Activated T-cell treated with anti-CD3 and anti-CD28 coated beads, Interleukin-2, amount 50 U/mL, for 48 hours (primary cell): ENCODE data around the gene PDCD10.

ENCODE experiments used
- DNase-seq, 2 experiments: peaks; one replicate each; pipeline ENCODE4 v3.0.0-alpha.2; 2020

PDCD10 gene

DNA sequence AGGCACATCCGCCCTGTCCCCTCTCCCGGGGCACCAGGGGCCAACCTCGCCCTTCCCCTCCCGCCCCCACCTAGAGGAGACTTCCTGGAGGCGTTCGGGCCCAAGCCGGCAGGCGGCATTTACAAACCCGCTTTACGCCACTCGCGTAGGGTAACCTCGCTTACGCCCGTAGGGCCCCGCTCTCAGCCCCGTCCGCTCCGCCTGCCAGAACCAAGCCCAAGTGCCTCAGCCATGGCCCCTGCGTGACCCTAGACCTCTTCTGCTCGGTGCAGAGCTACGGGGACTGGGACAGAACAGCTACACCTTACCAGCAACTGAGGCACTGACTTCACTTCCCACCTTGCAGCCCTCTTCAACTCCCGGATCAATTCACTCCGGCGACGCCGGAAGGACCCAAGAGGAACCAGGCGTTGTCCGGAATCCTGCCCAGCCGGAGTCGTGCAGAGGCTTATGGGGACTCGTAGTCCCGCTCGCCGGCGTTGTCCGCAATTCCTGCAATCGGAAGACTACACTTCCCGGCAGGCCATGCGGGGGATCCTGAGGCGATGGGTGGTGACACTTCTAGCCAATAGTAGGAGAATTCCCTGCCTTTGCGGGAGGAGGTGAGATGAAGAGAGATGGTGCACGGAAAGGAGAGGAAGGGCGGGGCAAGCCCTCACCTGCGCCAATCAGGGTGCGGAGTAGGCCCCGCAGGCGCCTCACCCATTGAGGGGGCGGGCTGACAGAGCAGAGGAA lies at the start of gene PDCD10:
TSS of gene PDCD10 (minus strand) at position 395 of the 735 bp plus-strand sequence. CDS start 14,735 bp downstream, outside the sequence.
- peak; percentile 96 for DNase-seq

DNA sequence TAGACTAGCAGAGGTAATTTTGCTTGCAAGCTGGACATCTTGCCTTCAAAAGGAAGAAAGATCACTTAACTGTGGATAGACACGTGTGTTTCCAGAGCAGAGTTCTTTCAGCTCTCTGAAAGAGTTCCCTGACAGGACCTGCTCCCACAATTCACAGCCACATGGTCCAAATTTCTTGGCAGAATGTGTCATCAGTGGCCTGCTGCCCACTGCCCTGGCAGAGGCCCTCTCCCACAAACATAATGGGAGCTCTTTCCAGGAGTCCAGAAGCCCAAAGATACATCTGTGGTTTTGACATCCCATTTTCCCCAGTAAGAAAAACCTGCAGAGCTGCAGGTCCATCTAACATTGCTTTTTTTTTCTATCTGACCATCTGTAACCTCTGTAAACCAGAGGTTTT lies 49.1 kb upstream of the PDCD10 start:
- DNase-seq = no peak

DNA sequence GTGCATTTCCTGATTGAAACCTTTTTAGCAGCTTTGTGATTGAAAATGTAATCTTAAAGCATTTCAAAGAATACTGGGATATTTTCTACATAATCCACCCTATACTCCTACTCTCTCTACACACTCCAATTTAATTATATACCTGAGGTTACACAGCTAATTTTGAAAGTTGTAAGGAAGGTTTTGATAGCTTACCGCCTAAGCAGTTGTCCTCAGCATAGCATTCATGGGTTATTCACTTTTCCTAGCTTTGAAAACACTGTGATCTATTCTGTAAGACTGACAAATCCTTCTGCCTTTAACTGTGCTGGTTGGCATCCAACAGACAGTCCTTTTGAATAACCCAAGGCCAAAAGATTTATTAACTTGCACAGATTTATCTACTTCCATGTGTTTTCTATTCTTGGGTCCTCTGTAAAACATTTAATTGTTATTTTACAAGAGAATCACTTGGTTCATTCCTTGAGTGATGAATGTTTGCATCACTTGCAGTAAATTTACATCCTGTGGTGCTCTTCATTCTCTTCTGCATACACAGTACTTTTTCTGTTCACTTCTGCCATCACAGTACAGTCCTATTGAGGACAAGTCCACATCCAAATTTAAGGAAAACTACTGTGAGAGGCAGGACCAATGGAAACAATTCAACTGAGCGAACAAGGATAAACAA lies 45.7 kb upstream of the PDCD10 start:
- no peak for DNase-seq

DNA sequence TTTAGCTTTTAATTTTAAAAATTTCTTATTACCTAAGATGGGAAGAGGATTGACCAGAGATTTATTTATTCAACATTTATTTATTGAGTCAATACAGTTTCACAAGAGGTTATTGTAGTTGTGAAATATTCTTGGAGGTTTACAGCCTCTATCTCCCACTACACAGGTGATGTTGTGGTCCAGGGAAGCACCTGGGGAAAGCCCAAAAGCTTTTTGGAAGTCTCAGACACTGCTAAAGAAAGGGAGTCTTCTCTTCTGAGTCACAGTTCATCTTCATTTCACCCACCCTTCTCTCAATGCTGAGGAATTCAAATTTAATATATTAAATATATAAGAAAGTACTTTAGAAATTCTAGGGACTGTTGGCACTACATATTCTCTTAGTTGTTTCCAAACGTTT lies 42.7 kb upstream of the PDCD10 start:
- no peak for DNase-seq

DNA sequence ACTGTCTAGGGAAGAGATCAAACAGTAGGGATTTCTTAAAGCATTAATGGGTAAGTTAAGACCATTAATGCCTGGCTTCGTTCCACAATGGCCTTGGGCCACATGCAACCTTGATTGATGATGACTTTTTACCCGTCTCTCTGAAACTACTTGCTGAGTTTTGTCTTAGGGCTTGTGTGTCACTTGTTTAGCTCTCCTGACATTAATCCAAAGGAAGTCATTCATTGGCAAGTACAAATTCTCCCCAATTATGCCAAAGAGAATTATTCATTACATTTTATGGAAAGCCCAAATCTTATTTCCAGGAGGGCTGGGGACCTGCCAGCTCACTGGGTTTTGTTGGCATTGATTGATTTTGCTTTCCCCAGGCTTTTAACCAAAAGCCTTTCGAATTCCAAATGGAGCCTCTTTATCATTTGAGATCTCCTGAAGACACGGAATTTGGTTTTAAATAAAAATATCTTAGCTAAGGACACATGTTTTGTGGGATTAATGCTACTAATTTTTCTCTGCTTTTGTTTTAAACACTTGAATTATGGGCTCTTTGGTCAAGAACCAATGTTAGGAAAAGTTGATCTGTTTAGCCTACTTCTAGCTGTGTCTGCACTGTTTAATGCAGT lies 41.5 kb upstream of the PDCD10 start:
- DNase-seq = no peak

DNA sequence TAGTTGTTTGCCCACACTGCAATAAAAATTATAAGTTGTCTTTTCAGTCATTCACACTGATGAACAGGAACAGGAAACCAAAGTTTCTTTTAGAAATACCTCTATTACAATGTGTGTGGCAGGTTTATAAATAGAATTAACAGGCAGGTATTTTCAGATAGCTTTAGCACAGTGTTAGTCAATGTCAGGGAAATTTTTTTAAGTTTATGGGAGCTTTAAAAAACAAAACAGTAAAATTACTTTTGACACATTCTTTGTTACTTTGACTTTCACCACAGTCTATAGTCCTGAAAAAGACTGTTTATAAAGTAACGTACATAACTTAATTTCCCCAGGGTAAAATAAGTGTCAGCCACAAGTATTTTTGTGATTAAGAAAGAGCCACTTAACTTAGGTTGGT lies 38.9 kb upstream of the PDCD10 start:
- no peak for DNase-seq

DNA sequence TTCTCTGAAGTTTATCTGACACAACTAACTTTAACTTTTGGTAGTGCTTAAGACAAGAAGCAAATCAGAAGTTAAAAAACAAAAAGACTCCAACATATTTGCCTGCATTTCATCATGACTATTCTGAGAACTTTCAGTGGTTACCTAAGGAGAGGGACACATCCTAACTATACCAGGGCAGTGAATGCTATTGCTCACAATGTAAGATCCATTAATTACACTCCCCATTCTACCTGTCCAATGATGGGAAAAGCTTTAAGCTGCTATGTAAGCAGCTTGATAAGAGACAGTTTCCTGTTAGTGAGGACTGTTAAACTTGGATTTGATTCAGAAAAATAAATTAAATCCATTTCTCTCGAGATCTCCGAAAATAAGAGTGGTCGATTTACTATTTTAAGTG lies 38.3 kb upstream of the PDCD10 start:
- DNase-seq = no peak

DNA sequence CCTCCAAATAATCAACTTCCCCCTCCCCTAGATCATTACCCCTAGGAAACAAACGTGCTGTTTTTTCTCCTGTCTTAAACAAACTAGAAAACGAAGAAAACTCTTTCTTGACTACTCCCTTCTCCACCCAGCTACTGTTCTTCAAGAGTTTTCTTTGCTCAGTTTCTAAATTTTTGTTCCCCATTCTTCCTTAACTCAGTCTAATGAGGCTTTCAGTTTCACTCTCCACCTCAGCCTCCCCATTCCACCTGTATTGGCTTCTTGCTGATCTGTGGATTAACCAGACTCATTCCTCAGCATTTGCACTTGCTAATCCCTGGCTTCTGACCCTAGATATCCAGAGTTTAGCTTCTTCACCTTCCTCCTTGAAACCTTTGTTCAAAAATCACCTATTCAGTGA lies 27.6 kb upstream of the PDCD10 start:
- no peak for DNase-seq

DNA sequence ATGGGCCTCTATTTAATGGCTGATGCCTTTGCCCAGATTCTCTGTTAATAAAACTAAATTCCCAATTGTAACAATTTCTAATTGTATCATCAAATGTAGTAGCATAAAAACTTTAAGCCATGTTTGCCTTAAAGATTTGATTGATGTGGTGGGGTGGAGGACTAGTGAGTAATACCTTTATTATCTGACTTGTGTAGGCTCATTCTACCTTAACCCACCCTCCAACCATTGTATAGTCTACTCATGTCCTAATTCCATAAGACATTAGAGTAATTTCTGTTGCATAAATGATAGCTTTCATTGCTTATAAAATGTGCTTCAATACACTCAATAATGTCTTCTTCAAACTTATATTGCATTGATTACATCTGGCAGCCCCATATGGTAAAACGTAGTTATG lies 26.6 kb upstream of the PDCD10 start:
- DNase-seq = no peak

DNA sequence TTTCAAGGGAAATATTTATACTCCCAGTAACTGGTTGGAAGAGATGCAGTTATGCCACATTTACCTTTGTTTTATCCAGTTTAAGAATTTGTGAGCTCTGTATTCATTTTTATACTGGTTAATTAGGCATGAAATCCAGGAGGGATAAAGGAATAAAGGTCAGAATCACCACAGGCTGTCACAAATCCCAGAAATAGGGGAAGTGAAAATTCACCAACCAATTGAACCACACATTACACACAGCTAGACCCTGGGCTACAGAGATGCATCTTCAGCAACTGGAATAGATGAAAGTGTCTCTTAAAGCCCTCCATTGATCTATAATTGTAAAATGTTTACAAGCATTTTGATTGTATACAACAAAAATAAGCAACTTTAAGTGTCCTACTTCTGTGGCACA lies 19.4 kb upstream of the PDCD10 start:
- DNase-seq = no peak

DNA sequence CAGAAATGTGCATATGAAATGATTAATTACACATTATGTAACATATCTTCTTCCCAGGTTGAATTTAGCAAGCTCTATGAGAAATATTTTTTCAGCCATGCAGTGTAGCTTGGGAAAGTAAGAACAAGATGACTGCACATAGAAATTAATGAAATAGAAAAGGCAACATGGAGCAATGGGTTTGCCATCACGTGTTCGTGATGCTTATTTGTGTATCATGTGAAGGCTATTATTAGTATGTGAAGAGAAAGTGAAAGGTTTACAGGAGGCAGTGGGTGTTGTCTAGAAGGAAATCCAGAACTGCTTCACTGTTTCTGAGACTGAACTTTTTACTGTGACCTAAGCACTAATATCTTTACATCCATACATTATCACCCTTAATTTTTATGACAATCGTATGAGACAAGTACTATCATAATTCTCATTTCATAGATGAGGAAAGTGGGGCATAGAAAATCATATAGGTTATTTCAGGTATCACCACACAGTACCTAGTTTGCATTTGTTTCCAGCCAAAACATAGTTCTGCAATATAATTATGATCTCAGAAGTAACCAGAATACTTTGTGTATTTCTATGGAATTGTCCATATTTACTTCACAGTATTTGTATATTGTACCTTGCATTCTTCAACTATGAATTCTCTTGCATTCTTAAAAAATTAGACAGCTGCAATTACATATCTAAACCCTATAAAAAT lies 15.7 kb upstream of the PDCD10 start:
- no peak for DNase-seq

DNA sequence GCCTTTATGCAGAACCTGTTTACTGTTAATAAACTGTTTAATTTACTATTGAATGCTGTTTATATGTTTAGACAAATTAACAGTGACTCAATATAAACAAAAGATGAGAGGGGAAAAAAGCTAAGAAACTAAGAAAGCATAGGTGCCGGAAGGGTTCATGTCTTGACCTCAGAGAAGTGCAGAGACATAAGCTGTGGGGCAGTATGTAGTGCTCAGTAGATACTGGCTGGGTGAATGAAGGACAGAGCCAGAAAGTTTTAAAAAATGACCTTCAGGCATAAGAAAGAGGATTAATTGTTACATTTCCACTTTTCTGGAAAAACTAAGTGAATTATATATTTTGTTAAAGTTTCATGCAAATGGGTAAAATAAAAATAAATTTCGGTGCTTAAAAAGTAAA lies 15.0 kb upstream of the PDCD10 start:
- DNase-seq = no peak

DNA sequence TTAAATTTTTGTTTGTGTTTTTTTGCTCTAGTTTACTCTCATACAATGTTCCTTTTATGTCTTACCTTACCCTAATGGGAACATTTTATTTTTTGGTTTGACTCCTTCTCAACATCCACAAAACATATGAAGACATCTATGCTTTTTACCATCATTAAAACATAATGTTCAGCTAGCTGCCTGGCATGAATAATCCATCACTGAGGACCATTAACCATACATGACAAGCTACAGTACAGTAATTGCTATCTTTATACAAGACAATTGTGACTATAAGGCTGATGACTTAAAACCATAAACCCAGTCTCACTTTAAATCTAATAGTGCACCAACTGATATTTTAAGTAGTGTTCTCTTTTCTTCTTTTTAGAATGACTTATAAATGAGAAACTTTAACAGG lies 14.5 kb upstream of the PDCD10 start:
- no peak for DNase-seq

DNA sequence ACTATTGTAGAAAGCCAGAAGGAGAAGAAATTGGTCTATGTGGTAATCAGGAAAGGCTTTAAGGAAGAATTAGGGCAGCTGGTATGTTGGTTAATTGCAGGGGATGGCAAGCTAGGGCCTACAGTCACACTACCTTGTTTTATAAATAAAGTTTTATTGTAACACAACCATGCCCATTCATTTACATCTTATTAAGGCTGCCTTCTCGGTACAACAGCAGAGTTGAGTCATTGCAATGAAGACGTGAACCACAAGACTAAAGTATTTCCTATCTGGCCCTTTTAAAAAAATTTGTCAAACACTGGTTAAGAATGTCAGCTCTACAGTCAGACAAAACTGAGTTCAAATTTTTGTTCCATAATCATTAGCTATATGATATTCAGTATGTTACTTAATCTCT lies 9.1 kb upstream of the PDCD10 start:
- no peak for DNase-seq

DNA sequence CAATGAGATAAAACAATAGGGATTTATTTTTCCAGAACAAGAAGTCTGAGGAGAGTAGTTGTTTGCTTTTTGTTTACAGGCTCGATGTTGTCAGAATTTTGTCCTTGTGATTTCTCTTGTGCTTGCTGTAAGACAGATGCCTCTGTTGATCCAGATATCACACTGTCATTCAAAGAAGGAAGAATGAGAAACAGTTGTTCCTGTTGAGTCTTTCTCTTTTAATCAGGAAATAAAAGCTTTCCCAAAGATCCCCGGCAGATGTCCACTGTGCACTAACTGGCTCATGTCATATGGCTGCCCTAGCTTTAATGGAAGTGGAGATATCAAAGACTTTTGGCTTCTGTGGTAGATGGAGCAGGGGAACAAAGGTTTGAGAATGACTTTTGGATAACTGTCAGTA lies 7.6 kb upstream of the PDCD10 start:
- no peak for DNase-seq

DNA sequence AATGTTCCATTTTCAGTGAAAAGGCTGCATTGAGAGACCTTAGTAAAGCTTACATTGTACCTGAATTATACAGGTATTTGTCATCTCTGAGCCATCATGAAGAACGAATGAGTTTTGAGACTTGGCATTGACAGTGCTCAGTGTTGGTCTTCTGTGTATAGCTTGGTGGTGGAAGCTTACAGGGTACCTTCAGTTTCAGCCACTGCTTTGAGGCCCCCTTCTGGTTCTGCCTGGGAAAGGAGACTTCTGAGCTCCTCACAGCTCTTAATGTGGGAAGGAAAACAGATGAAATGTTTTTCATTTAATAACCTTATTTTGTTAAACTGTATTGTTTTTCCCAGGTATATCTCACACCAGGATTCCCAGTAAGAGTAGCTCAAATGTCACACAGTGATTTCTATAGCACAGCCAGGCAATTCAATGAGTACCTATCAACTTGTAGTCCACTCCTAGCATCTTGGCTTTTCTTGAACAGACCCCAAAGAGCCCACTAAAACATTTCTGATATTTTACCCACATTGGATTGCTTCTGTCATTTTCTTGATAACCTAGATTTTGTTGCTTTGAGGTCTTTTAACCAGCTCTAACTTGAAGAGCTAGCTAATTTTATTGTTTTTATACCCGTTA lies 6.4 kb upstream of the PDCD10 start:
- peak in 1 of 2 experiments; percentile 25 for DNase-seq

DNA sequence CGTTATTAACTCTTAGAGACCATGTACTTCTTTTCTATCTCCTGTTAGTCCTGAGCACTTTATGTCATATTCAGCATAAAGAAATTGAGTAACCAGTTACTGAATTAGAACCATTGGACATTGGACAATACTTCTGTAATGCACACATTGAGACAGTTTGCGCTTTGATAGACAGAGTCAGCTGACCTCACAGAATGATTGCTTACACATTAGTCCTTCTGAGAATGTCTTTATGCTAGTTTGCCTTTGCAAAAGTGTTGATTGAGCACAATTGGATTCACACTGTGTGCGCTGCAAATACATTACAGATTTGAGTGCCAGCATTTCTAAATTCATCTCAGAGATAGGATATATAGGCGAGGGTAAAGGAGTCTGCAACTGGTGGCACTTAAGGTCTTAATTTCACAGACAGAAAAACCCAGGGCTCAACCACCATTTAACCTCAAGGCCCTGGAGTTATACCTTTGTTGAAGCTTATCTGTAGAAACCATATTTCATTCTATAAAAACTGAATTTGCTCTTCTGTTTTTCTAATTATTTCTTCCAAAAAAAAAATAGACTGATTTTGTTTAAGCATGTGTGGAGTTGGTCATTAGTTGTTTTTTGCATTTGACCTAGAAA lies 4.6 kb upstream of the PDCD10 start:
- no peak for DNase-seq

DNA sequence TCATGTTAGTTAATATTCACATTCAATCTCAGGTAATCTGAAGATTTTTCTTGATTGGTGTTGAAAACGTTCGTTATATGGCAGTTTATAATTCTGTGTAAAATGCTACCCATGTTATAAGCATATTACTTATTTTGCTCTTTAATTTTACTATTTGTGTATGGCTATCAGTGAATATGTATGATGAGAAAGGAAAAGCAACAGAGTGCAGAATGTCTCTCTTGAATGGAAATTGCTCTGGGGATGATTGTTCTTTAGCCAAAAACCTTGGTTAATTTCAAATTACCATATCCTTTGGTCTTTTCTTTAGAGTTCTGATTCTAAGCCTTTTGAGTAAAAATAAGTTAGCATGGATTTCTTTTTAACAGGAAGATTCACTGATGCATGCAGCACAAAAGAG lies 3.3 kb upstream of the PDCD10 start:
- DNase-seq = no peak

DNA sequence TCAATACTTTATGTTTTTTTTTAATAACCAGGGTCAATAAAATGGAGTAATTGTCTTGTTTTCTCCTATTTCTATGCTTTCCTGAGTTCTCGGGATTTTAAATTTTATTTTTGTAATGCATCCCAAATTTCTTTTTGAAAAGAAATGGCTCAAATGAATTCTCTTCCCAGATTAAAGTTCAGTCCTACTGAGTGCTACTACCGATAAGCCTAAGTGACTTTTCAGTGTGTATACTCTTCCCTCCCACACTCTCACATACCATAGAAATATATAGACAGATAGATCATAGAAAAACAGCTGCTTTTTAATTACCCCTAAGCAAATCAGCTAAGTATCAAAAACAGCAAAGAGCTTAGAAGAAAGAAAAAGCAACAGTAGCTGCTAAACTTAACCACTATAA lies 2.3 kb upstream of the PDCD10 start:
- DNase-seq = no peak

DNA sequence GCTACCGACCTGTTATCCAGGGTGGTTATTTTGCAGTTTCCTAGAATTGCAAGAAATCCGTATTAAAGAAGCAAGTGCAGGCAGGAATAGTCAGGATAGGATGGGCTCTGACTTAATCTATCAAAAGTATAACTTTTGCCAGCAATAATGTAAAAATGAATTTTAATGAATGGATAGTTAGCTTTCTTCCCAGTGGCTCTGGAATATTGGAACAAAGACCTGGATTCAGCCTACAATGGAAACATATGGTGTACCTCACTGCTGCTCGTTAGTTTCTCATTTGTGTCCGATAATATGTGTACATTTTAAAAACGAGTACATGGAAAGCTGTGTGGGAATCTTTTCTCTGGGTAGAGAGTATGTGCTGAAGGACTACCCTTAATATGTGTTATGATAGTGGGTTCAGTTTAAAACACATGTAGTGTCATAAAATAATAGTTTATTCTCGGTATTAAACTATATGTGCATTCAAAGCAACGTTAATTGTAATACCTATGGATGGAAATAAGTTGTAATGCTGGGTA lies 1.6 kb upstream of the PDCD10 start:
- DNase-seq = no peak

DNA sequence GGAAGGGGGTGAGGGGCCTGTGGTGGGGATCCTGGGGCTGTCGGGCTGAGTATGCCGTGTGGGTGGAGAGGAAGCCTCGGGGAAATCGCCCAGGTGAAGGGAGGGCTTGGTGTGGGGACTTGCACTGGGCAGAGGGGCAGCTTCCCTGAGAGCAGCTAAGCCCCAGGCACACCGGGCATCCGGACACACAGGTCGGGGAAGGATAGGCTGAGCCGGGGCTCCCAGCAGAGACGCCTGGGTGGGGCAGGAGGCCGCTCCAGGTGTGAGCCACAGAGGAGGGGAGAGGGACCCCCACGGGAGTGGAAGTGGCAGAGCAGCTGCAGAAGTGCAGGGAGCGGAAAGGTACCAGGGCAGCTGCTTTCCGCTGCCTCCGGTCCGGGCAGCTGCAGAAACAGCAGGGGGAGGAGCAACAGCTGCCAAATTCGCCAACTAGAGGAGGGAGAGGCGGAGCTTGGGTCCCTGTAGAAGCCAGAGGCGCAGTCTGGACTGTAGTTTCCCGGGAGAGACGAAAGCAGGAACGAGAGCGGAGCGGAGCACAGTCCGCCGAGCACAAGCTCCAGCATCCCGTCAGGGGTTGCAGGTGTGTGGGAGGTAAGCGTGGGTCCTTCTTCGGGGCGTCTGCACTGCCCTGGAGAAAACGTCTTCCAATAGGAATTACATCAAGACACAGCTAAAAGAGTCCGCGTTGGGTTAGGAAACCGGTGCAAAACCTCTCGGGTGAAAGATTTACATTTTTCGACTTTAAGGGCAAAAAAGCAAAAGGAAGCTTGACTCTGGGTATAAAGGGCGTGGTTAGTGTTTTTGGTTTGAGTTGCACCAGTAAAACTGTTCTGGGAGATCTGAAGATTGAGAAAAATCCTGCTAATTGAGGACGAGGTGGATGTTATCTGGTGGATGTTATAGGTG lies 794 bp upstream of the PDCD10 start, which contains the start of gene SERPINI1:
TSS of gene SERPINI1 (plus strand) at position 489 of the 906 bp plus-strand sequence. CDS start 53,408 bp downstream, outside the sequence.
- peak in 1 of 2 experiments; percentile 86 for DNase-seq
